HL-60/S4 treated with phorbol 12-myristate 13-acetate at 8.2 ng/mL for 4 days and 3 days (cell line): ENCODE data around the gene SEH1L.
"Not testable (repeated sequence)": the region's sequence is repeated elsewhere in the genome, so short reads cannot be mapped to it uniquely, and the experiment has no call there.

Experiments used
- in situ Hi-C: fragments of 300-500 bp; cut with MboI; formaldehyde crosslinking; loops from 2 replicates; pipeline ENCODE4 v1.15.0; 2022; ENCODE audit warnings: low sequenced_read_pairs

SEH1L gene, protein sequence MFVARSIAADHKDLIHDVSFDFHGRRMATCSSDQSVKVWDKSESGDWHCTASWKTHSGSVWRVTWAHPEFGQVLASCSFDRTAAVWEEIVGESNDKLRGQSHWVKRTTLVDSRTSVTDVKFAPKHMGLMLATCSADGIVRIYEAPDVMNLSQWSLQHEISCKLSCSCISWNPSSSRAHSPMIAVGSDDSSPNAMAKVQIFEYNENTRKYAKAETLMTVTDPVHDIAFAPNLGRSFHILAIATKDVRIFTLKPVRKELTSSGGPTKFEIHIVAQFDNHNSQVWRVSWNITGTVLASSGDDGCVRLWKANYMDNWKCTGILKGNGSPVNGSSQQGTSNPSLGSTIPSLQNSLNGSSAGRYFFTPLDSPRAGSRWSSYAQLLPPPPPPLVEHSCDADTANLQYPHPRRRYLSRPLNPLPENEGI

GRCh38 chr18:12947285-12948049, at the start of gene SEH1L:
TSS of gene SEH1L (plus strand) at chr18:12948011. CDS start at chr18:12948122, 111 bp downstream.
- in situ Hi-C loops, result loop anchor here (25.0 kb wide), 2 partner anchors 210 to 560 kb away; partner anchors contain the start of gene AFG3L2

DNA sequence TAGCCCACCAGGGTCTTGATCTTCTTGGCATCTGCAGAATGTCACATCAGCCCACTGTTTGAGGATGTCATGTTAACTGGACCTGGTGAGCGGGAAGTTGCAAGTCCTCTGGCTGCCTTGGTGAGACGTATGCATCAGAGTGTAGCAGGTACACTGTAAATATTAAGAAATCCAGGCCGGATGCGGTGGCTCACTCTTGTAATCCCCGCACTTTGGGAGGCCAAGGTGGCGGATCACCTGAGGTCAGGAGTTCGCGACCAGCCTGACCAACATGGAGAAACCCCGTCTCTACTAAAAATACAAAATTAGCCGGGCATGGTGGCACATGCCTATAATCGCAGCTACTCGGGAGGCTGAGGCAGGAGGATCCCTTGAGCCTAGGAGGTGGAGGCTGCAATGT, 46.6 kb upstream of the SEH1L start:
- in situ Hi-C loops, result not testable (repeated sequence)

- in situ Hi-C loops, result no loop called here
Observed at GRCh38 chr18:12904012-12904516, 43.7 kb upstream of the SEH1L start.

DNA sequence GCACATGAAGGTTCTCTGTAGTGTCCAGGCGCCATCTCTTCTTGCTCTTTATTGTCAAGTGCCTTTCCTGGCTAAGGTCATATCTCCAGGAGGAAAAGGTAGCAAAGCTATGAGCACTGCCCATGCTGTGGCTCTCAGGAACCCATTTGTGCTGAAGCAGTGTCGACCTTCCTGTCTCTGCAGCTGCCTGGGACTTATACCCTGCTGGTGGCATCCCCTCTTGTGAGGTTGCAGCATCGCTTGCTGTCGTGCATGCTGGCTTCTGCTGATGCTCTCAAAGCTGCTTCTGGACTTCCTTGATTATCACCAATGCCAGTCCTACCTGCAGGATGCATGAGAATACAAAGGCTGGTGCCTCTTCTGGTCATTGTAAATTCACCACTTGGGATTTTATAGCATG, 41.7 kb upstream of the SEH1L start:
- in situ Hi-C loops, result no loop called here

DNA sequence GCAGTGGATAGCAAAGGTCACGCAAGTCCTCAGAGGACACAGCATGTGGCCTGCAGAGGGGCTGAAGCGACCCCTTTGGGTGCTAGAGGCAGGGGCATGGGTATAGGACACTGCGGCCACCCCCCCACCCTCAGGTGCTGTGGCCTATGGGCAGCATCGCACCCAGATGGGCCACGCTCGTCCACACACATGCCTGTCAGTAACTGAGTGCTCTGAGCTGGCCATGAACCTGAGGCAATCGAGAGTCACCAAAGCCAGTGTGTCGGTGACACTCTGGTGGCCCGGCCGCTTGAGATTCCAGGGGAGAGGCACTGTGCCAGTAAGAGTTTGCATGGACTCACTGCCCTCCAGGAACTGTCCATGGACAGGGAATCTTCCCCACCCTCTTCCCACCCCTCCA, 41.0 kb upstream of the SEH1L start:
- in situ Hi-C loops, result no loop called here

- in situ Hi-C loops, result no loop called here
Observed at GRCh38 chr18:12907258-12907925, 40.4 kb upstream of the SEH1L start.

DNA sequence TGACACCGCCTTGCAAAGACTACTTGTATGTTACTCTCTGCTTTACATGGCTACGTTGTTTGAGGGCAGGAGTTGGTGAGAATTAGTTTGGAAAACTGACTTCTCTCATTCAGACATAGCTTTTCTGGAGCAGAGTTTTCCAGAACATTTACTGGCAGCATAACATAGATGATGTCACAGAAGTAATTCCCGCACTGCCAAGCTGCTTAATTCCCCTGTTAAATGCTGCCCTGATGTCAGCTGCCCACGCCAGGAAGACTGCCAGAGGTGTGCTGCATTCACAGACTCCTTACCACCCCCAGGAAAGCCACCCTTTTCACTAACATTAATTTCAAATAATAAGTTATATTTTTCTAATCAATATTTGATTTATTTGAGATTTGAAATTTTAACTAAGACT, 39.1 kb upstream of the SEH1L start:
- in situ Hi-C loops, result no loop called here

DNA sequence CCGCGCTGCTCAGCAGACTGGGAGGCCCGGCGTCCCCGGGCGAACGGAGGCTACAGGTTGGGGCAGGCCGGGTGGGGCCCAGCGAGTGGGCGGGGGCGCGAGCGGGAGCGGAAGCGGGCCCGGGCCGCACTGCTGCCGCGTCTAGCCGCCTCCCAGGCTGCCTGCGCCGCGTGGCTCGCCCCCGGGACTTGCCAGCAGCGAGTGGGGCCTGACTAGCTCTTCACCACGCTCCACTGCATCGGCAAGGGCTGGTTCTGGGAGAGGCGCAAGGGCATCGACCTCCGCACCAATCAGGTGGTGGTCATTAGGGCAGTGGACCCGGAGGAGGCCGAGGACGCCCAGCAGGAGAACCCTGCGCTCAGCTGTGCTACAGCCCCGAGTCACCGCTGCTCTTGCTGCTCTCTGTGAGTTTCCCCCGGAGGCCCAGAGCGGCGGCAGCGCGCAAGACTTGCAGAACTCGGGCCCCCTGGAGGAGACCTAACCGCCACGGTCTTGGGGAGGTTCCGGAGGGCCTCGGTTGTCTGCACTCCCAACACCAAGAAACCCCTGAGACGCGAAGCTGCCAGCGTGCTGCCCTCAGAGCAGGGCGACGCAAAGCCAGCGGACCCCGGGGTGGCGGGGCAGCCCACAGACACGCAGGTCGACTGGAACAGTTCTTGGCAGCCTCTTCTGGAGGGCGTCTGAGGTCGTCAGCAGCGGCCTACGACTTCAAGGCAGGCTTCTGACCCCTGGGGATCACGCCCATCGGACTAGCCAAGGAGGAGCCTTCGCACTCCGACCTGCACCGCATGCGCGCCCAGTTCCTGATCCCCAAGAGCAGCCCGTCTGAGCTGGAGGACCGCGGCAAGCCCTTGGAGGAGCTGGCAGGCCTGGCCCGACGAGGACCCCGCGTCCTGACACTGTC, 36.5 kb upstream of the SEH1L start:
- in situ Hi-C loops, result no loop called here

DNA sequence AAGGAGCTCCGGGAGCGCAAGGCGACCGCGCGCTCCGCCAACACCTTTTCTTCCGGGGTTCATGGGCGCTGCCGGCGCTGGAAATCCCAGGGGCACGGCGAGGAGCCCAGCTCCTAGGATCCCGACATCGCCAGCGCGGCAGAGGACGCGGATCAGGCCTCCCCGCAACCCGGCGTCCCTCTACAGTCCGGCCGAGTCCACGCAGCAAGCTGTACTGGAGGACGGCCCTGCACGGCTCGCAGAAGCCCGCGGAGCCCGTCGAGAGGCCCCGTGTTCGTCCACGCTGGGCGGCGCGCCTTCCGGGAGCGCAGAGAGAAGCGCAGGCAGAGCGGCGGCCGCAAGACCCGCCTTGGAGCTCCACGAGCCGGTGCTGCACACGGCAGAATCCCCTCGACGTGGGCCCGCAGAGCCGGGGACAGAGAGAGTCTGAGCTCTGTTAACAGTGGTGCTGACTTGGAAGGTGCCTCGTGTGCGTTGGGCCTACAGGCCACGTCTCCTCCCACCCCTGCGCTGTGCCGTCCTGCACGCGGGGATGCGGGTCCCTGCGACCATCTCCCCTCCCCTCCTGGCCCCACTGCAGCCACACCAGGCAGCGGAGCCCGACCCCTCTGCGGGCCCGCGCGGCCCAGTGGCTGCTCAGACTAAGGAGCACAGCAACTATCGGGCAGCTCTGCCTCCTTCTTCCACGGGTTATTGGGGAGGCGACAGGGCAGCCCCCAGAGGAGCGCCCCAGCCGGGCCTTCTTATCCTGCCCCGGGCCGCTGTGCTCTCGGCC, 35.7 kb upstream of the SEH1L start:
- in situ Hi-C loops, result no loop called here

- in situ Hi-C loops, result no loop called here
Observed at GRCh38 chr18:12921178-12921577, 26.6 kb upstream of the SEH1L start.

- in situ Hi-C loops, result no loop called here
Observed at GRCh38 chr18:12922266-12922665, 25.5 kb upstream of the SEH1L start.

GRCh38 chr18:12924616-12925015, 23.2 kb upstream of the SEH1L start:
- in situ Hi-C loops, result loop anchor here (25.0 kb wide), 2 partner anchors 187 to 537 kb away; partner anchors contain the start of gene AFG3L2

DNA sequence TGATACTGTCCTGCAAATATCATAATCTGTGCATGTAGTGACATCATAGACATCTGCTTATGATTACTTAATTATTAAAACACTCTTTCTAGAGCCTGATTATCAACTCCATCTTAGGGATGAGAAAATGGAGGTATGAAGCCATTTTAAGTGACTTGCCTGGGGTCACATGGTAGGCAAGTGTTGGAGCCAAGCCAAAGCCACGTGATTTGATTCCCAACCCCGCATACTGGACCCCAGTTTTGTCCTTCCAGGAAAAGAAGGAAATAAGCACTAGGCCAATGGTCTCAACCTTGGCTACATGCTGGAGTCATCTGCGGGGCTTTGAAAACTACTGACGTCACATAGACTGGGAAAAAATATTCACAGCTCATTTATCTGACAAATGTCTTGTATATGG, 19.6 kb upstream of the SEH1L start:
- in situ Hi-C loops, result loop anchor here (25.0 kb wide), 2 partner anchors 191 to 541 kb away; partner anchors contain the start of gene AFG3L2

DNA sequence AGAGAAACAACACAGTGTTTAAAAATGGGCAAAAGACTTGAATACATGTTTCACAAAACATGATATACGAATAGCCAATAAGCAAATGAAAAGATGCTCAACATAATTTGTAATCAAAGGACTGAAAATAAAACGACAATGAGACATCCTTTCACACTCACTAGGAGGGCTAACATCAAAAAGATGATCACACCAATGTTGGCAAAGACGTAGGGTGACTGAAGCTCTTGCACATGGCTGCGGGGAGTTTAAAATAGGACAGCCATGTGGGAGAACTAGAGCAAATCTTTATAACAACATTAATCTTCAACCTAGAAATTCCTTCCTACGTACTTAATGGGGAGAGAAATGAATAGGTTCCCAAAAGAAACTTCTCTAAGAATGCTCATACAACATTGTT, 19.2 kb upstream of the SEH1L start:
- in situ Hi-C loops, result loop anchor here (25.0 kb wide), 2 partner anchors 191 to 541 kb away; partner anchors contain the start of gene AFG3L2

DNA sequence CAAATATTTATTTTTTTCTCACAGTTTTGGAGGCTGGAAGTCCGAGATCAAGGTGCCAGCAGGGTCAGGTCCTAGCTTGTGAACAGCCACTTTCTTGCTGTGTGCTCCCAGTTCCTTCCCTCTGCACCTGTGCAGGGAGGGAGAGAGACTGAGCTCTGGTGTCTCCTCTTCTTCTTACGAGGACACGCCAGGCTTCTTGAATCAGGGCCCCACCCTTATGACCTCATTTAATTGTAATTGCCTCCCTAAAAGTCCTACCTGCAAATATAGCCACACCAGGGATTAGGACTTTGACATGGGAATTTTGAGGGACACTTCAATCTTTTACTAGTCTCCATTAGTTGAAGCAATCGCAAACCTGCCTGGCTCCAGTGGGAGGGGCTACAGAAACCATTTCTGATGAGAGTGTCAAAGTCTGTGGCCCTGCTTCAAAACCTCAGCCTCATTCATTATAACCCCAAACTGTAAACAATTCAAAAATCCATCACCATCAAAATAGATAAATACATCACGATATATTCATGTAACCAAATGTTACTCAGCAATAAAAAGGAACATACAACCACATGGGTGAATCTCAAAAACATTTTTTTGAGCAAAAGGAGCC, 18.2 kb upstream of the SEH1L start:
- in situ Hi-C loops, result loop anchor here (25.0 kb wide), 2 partner anchors 192 to 542 kb away; partner anchors contain the start of gene AFG3L2

GRCh38 chr18:12930376-12930775, 17.4 kb upstream of the SEH1L start:
- in situ Hi-C loops, result loop anchor here (25.0 kb wide), 2 partner anchors 193 to 543 kb away; partner anchors contain the start of gene AFG3L2

GRCh38 chr18:12930908-12931307, 16.9 kb upstream of the SEH1L start:
- in situ Hi-C loops, result loop anchor here (25.0 kb wide), 2 partner anchors 194 to 544 kb away; partner anchors contain the start of gene AFG3L2

DNA sequence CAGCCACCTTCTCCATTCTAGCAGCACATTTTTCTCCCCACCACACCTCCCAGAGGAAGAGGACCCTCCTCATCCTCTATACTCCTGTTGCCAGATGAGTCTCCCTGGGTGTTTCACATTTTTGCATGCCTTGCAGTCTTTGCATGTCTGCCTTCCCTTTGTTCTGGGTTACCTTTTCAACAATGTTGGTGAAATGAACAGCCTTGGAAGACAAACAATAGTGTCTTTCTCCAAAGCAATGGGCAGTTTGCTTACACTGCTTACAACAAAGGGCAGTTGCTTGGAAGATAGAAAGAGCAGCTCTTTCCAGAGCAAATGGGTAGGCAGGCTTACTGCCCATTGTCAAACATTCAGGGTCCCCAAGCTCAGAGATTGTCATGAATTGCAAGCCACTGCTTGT, 14.5 kb upstream of the SEH1L start:
- in situ Hi-C loops, result loop anchor here (25.0 kb wide), 2 partner anchors 196 to 546 kb away; partner anchors contain the start of gene AFG3L2
